ENCODE results near the gene C1RL.
A peak's percentile ranks its signal among the peaks of the same experiment; 100 is the strongest.
"Not testable (repeated sequence)": the region's sequence is repeated elsewhere in the genome, so short reads cannot be mapped to it uniquely, and the experiment has no call there.

C1RL gene

DNA sequence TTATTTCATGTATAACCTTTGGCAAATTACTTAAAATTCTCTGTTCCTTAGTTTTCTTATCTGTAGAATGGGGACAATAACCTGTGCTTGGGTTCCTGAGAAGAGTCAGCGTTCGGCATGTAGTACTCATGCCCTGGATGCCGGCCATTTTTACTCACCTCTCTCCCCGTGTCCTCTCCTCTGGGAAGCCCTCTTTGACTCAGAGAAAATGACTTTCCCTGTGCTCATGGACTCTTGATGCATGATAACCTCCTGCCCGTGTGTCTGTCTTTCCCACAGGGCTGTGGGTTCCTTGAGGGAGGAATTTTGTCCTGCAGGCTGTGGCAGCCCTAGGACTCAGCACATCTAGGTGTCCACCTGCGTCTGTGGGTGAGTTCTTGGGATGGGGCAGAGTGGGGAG, 5.8 kb upstream of the C1RL start:
- no peak for DNase-seq (ENCODE audit: low read depth in 2 of 2)

DNA sequence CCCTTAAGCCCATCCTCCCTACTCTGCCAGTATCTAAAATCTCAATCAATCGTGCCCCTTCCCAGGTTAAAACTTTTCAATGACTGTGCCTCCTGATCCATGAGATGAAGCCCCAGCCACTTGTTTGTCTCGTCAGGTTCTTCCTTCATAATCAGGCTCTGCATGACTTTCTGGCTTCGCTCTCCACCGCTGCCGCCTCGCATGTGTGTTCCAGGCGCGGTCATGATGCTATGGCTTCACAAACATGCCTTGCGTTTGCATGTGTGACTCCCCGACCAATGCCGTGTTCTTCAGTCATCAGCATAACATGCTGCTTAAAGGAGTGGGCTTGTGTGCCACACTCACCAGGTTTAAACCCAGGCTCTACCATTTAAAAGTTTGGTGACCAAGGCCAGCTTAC, 5.0 kb upstream of the C1RL start:
- DNase-seq (ENCODE audit: low read depth in 2 of 2) = no peak

DNA sequence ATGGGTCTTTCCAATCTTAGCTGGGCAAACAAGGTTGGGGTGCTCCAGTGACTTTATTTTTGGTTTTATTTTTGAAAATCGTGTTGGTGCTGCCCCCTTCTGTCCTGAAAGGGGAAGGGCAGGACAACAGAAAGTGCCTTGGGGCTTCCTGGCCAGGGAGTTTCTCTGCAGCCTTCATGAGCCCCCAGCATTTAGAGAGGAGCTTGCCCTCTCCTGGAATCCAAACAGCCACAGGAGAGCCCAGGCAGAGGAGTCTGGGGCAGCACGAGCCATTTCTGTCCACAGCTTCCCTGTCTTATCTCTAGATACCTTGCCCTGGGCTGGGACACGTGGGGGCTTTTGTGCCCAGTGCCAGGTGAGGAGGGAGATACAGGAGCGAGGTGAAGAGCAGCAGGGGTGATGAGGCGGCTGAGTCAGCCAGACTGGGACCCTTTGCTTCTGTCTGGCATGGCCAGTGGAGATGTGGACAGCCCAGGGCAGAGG, 4.4 kb upstream of the C1RL start:
- no peak for DNase-seq (ENCODE audit: low read depth in 2 of 2)

DNA sequence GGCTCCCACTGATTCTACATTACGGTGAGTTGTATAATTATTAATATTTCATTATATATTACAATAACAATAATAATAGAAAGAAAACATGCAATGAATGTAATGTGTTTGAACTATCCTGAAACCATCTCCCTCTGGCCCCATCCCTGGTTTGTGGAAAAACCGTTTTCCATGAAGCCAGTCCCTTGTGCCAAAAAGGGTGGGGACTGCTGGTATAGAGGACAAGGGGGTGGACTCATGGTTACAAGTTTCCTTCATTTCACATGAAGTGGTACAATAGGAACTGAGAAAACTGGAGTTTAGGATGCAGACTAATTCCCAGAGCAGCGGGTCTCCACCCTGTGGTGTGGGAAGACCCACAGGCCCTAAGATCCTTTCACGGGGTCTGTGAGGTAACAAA, 3.0 kb upstream of the C1RL start:
- no peak for DNase-seq (ENCODE audit: low read depth in 2 of 2)

DNA sequence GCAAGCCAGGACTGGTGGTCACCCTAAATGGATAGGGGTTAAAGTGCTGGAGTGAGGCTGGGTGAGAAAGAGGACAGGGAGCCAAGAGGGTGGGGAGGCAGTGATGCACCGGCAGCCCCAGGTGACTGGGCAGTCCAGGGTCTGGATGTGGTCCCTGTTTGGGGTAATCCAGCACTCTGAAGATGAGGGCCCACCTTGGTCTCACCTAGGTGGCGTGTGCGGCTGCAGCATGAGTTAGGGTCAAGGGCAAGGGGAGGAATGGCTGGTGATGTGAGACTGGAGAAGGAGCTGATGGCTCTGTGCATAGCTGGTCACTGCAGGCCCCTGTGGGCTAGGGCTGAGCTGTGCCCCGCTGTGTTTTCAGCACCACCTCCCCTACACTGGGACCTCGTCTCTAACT, 1.6 kb upstream of the C1RL start:
- DNase-seq (ENCODE audit: low read depth in 2 of 2) = no peak

DNA sequence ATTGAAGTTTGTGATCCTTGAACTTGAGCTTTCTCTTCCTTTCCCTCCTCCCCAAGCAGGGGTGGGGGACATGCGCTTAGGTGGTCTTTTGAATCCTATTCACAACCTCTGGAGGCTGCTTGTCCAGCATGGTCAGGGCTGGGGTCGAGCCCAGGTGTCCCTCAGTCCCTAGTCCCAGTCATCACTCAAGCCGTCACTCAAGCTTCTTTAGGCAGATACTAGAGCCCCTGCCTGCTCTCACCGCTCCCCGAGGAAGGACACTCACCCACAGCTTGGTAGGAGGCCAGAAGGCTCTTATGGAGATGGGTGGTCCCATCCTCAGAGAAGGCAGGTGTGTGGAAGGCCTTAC, 532 bp upstream of the C1RL start:
- DNase-seq (ENCODE audit: low read depth in 2 of 2) = no peak

DNA sequence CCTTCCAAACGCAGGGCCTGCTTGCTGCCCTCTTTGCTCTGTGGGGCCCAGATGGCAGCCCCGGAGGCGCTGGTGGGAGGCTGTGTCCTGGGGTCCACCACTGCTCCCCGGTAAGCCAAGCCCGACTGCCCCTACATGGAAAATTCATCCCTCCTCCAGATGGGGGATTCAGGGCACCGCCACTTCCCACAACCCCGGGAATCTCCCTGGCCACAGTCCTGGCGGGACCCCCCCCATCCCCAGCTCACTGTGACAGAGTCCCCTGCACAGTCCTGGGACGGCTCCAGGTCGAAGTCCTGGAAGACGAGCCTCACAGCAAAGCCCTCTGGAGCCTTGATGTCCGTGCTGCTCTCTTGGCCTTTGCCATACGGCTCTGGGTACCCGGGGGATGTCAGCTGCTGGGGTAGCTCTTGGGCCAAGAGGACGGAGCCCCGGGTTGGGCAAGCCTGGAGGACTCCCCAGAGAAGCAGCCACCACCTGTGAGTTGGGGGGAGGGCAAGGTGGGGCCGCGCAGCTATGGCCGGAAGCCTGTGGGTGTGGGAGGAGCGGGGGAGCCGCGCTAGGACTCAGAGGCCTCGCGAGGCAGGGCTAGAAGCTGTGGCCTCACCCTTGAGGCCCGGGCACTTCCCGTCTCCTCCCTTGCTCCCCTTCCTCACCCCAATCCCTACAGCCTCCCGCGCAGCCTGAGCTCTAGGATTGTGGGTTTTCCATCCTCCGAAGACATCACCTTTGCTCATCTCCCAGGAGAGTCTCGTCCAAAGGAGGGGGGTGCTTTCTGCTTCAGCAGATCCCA, 815 bp downstream of the C1RL start:
- peak; percentile 50 to 65 for DNase-seq (ENCODE audit: low read depth in 2 of 2)

DNA sequence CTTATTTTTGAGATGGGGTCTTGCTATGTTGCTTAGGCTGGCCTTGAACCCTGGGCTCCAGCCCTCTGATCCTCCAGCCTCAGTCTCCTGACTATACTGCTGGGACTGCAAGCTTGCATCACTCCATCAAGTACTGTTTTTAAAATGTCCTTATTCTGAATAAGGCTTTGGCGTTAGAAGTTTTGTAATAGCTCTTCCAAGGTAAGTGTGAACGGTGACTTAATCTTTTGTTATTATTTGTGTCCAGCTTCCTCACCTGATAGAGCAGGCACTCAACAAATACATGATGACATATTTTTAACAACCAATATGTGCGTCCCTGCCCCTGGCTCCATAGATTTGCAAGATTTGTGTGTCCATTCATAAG, 1.4 kb downstream of the C1RL start:
- no peak for DNase-seq (ENCODE audit: low read depth in 2 of 2)

DNA sequence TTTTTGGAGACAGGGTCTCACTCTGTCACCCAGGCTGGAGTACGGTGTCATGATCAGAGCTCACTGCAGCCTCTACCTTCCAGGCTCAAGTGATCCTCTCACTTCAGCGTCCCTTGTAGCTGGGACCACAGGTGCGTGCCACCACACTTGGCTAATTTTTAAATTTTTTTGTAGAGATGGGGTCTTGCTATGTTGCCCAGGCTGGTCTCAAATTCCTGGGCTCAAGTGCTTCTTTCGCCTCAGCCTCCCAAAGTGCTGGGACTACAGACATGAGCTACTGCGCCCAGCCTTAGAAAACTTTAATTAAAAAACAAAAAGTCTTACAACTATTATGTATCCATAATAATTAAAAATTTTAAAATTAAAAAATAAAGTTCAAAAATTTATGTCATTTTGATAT, 1.8 kb downstream of the C1RL start:
- not testable (repeated sequence) for DNase-seq (ENCODE audit: low read depth in 2 of 2)

DNA sequence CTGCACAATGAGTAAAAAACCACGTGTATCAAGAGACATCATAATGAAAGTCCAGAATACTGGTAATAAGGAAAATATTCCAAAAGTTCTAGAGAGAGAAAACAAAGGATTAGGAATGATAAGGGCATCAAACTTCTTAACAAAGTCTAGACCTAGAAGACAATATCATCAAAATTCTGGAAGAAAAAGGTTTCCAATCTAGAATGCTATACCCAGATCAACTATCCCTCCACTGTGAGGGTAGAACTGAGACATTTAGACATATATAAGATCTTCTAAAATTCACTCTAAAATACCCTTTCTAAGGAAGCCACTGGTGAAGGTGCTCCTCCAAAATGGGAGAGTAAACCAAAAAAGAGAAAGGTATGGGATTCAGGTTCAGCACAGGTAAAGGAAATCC, 2.9 kb downstream of the C1RL start:
- no peak for DNase-seq (ENCODE audit: low read depth in 2 of 2)

DNA sequence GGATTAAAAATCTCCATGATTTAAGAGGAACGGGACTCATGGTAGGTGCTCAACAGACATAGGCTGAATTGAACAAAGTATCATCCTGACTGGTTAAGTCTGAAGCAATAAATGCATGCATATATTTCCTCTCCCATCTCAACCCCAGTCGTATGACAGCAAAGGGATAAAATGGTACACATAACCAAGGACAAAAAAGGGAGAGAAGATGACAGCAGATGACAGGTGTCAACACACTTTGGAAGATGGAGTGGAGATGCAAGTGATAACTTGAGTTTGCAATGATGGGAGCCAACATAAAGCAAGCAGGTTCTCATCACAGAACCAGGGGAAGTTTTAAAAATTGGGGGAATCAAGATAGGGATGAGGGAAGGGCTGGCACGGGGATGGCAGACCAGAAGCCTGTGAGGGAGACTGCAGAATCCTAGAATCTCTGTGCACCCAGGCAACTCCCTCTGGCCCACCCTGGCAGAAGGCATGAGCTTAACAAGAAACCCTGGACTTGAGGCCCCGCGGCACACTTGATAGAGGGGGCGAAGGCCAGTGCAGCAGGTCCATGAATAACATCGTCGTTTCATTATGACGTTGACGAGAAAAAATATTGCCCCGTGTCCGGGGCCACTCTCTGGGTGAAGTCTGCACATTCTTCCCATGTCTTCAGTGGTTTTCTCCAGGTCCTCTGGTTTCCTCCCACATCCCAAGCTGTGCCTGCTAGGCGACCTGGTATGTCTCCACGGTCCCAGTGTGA, 5.0 kb downstream of the C1RL start:
- DNase-seq (ENCODE audit: low read depth in 2 of 2) = no peak

DNA sequence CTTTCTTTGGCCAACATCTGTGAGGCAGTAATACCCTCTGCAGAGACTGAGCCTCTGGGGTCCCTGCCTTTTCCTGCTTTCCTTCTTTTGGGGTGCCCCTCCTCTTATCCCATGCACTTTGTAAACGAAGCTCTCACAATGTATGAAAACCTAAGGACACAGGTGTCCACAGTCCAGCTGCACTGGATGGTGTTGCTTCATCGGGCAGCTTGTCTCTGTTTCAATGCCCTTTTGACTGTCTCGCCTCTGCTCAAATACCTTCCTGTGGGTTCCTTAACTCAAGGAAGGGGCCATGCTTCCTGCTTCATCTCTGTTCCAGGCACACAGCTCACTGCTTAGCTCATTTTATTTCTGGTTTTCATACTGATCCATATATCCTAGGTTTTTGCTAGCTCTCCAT, 6.4 kb downstream of the C1RL start:
- no peak for DNase-seq (ENCODE audit: low read depth in 2 of 2)

DNA sequence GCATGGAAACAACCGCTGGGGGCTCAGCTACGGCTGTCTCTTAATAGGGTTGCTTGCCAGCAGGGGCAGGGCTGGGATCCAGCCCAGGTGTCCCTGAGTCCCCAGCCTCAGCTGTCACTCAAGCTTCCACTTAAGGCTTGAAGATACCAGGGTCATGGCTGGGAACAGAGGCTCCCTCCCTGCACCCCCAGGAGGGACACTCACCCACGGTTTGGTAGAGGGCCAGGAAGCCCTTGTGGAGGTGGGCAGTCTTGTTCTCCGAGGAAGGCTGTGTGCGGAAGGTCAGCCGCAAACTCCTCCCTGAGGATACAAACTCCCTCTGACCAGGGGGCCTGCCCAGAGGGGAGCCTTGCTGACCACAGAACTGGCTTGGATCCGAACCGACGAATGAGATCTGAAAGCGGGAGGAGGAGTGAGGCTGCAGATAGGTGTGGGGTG, 7.3 kb downstream of the C1RL start:
- DNase-seq (ENCODE audit: low read depth in 2 of 2) = no peak

DNA sequence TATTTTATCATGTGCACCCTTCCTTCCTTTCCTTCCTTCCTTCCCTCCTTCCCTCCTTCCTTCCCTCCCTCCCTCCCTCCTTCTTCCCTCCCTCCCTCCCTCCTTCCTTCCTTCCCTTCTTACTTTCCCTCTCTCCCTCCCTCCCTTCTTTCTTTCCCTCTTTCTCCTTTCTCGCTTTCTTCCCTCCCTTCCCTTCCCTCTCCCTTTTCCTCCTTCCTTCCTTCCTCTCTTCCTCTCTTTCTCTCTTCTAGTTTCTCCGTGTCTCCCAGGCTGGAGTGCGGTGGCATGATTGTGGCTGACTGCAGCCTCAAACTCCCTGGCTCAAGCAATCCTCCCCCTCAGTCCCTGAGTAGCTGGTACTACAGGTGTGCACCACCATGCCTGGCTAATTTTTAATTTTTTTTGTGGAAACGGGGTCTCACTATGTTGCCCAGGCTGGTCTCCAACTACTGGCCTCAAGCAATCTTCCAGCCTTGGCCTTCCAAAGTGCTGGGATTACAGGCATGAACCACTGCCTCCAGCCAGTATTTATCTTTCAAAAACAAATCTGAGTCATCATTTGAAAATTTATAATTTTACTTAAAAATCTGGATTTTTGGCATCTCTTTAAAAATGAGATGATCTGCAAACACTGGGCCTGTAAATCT, 7.8 kb downstream of the C1RL start:
- DNase-seq (ENCODE audit: low read depth in 2 of 2) = no peak

DNA sequence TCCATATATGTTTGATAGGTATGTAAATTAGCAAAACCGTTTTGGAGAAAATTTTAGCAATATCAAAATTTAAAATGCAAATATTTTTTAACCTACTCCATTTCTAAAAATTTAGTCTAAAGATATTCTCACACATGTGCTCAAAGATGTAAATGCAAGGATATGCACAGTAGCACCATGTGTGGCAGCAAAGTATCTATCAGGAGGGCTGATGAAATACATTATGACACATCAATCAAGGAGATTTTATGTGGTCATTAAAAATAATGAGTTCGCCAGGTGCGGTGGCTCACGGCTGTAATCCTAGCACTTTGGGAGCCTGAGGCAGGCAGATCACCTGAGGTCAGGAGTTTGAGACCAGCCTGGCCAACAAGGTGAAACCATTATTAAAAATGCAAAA, 8.8 kb downstream of the C1RL start:
- DNase-seq (ENCODE audit: low read depth in 2 of 2) = no peak

DNA sequence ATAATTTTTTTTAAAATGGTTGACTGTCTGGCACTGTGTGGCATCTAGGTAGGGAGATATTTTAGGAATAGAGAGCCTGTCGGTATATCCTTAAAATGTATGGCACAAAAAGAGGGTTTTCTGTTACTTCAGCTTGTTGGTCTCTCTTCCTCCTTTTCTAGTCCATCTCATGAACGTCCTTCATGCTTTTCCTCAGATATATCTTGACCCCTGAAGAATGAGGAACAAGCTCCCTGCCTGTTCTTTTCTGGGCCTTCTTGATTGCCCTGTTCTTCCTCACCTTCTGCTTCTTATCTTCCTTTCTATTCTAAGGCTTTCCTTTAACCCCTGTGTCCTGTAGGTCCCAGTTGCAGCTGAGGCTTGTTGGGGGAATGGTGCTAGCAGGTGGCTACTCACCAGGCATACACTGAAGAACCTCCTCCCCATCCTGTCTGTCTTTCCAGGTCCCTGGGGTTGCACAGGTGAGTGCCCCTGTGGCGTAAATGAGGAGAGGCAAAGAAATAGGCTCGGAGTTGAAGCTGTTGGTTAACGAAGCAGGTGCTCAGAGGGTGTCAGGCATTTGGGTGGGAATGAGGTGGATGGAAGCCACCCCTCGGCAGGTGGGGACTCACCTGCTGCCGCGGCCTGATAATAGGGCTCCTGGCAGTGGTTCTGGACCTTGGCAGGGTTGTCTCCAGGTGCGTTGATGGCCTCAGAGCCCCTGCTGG, 9.6 kb downstream of the C1RL start:
- no peak for DNase-seq (ENCODE audit: low read depth in 2 of 2)

DNA sequence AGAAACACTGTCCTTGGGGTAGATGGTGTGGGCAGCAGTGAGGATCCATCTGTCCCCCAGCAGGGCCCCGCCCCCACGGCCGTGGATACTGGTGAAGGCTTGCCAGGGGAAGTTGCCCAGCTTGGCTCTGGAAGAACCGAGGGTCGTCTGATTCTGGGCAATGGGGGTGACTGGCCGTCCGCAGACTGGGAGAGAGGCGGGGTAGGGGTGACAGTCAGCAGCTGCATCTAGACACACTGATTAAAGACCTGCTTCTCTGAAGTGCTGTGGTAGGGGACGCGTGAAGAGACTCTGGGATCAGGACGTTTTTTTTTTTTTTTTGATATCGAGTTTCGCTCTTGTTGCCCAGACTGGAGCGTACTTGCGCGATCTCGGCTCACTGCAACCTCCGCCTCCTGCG, 12.0 kb downstream of the C1RL start:
- no peak for DNase-seq (ENCODE audit: low read depth in 2 of 2)

DNA sequence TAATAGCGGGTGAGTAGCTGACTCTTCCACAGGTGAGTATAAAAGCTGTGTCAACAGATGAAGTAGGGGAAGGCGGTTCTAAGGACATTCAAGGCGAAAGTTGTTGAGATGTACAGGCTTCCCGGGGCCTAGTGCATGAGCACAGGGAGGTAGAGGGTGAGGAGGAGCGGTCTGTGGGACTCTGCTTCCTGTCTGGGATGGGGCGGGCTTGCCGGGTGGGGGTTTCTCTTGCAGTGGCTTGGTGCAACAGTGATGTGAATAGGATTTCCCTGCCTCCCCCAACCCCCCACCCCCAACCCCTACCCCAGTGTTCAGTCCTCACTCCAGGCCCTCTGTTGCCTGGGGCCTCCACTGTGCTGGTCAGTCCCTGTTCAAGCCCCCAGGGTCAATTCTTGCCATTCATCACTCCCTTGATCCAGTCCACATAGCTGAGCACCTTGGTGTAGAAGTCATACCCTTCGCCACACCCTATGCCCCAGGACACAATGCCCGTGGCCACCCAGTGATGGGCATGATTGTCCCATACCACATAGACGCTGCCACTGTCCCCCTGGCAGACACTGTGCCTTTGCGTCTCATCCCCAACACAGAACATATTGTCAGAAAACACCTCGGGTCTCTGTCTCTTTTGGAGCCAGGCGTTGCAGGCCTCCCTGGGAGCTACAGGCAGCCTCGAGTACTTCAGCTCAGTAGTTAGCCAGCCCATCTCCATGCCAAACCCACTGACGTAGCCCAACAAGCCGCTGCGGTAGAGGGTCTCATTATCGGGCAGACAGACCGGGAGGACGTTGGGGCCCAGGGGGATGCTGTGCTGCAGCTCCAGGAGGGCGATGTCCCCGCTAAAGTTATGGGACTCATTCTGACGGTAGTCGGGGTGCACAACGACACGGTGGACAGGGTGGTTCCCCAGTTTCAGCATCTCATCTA, 12.7 kb downstream of the C1RL start:
- DNase-seq (ENCODE audit: low read depth in 2 of 2) = no peak

DNA sequence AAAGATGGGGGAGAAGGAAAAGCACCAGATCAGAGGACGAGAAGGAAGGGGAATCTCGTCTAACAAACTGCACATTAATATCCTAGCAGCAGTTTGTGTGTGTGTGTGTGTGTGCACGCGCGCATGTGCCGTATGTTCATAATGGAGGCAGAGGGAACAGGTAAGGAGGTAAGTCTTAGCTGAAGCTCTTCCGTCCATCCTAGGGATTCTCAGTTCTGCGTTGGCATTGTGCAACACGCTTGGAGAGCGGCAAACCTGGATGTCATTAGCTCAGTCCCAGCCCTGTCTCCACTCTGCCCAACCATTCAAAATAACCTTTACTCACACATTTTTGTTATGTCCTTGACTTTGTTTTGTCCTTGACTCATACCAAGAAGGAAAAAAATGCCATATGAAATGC, 15.1 kb downstream of the C1RL start:
- DNase-seq (ENCODE audit: low read depth in 2 of 2) = no peak

DNA sequence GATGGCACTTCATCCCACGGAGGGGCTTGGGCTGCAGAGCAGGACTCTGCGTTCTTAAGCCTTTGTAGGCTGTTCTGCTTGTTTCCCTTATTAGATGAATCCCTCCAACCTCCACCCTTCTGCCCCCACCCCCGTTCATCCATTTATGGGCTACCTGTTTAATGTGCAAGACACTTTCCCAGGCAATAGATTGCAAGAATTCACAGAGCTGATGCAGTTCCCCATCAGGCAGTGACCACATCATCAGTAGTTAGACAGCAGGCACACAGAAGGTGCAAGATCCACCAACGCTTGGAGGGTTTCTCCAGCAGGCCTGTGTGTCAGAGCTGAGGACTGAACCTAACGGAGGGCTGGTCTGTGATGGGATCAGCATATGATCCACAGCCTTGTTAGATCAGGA, 15.5 kb downstream of the C1RL start:
- no peak for DNase-seq (ENCODE audit: low read depth in 2 of 2)

DNA sequence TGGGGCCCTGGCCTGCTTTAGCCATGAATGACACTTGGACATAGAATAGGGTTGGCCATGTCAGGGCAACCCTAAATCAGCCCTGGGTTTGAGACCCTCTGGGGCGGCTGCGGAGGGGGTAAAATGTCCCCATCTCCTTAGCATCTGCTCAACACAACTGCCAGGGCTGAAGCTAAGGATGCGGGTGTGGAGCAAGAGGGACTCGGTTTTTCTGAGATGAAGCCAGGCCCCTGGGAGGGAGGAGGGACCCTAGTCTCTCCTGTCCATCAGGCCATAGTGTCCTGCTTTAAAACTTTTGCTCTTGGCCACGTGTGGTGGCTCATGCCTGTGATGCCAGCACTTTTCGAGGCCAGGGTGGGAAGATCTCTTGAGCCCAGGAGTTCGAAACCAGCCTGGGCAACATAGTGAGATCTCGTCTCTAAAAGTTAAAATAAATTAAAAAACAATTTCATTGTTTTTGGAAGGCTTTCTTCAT, 16.0 kb downstream of the C1RL start:
- DNase-seq (ENCODE audit: low read depth in 2 of 2) = no peak

All from stimulated activated CD8-positive, alpha-beta memory T cell treated with anti-CD3 and anti-CD28 coated beads, Interleukin-7, amount 100 ng/mL, for 4 hours (primary cell).